Gastrocnemius medialis (tissue), 4 donors: ENCODE data around the gene NCAPD2.

Source experiments
- POLR2A ChIP-seq, 2 donors: fragments of 450-650 bp; IDR thresholded peaks; one replicate each; pipeline ENCODE4 v1.6.1; 2017; ENCODE audit warnings: antibody characterized with exemption in 2 of 2, mild to moderate bottlenecking in 2 of 2, moderate library complexity in 2 of 2
- TF ChIP-seq, protein P1 (sequence below), 5 experiments: fragments of 450-650 bp in 3 of 5; fragments of 200-600 bp in 2 of 5; sonication (generic) in 2 of 5; IDR thresholded peaks in 4 of 5; conservative IDR thresholded peaks in 1 of 5; 1 replicate in 4 of 5; 2 replicates in 1 of 5; pipeline ENCODE4 v1.5.1; 2016 to 2019; ENCODE audit warnings: antibody characterized with exemption in 5 of 5, mild to moderate bottlenecking in 3 of 5, moderate library complexity in 3 of 5

GRCh38 chr12:6560501-6561205 lies 66.8 kb downstream of the NCAPD2 start:
- TF ChIP-seq POLR2A (IDR thresholded peaks at IDR 0.05), result no peak
- TF ChIP-seq, protein P1, sequence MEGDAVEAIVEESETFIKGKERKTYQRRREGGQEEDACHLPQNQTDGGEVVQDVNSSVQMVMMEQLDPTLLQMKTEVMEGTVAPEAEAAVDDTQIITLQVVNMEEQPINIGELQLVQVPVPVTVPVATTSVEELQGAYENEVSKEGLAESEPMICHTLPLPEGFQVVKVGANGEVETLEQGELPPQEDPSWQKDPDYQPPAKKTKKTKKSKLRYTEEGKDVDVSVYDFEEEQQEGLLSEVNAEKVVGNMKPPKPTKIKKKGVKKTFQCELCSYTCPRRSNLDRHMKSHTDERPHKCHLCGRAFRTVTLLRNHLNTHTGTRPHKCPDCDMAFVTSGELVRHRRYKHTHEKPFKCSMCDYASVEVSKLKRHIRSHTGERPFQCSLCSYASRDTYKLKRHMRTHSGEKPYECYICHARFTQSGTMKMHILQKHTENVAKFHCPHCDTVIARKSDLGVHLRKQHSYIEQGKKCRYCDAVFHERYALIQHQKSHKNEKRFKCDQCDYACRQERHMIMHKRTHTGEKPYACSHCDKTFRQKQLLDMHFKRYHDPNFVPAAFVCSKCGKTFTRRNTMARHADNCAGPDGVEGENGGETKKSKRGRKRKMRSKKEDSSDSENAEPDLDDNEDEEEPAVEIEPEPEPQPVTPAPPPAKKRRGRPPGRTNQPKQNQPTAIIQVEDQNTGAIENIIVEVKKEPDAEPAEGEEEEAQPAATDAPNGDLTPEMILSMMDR (IDR thresholded peaks at IDR 0.05 in 4 of 5, conservative IDR thresholded peaks at IDR 0.05 in 1 of 5), result no peak
